BLaER1 (cell line): Measurements from ENCODE around the gene RACK1.
"Not testable (repeated sequence)": the region's sequence is repeated elsewhere in the genome, so short reads cannot be mapped to it uniquely, and the experiment has no call there.

Experiments used
- H3K27ac ChIP-seq: shearing (Covaris generic); formaldehyde crosslinking; 2 replicates; pipeline ENCODE4 v1.8.1; 2022
- H3K27me3 ChIP-seq: shearing (Covaris generic); formaldehyde crosslinking; 2 replicates; pipeline ENCODE4 v1.8.1; 2022
- H3K36me3 ChIP-seq: shearing (Covaris generic); formaldehyde crosslinking; 2 replicates; pipeline ENCODE4 v1.8.1; 2022
- H3K4me1 ChIP-seq: shearing (Covaris generic); formaldehyde crosslinking; 2 replicates; pipeline ENCODE4 v1.8.1; 2022
- H3K4me2 ChIP-seq: shearing (Covaris generic); formaldehyde crosslinking; 2 replicates; pipeline ENCODE4 v1.8.1; 2022
- H3K4me3 ChIP-seq: shearing (Covaris generic); formaldehyde crosslinking; 2 replicates; pipeline ENCODE4 v1.8.1; 2022
- H3K9ac ChIP-seq: shearing (Covaris generic); formaldehyde crosslinking; 2 replicates; pipeline ENCODE4 v1.8.1; 2022
- H3K9me3 ChIP-seq: shearing (Covaris generic); formaldehyde crosslinking; 2 replicates; pipeline ENCODE4 v1.8.1; 2022
- H4K20me1 ChIP-seq: shearing (Covaris generic); formaldehyde crosslinking; 2 replicates; pipeline ENCODE4 v1.8.1; 2022
- Cebpa-rat ChIP-seq: shearing (Covaris generic); IDR thresholded peaks from 2 replicates; pipeline ENCODE4 v1.8.1; 2022

The RACK1 gene

GRCh38 chr5:181217111-181217802, 26.4 kb downstream of the RACK1 start:
- peak overlapping the region; percentile 94 for H3K4me2 ChIP-seq
- no peaks in the 10 kb centered on the region for H4K20me1 ChIP-seq
- no peak for TF ChIP-seq Cebpa-rat
- no peak overlapping the region for H3K27ac ChIP-seq
- H3K9me3 ChIP-seq: no peaks in the 10 kb centered on the region
- peaks cover 37% of the 10 kb centered on the region for H3K4me1 ChIP-seq
- peak overlapping the region; percentile 72 for H3K9ac ChIP-seq
- no peaks in the 10 kb centered on the region for H3K36me3 ChIP-seq
- peak overlapping the region; percentile 71 for H3K4me3 ChIP-seq
- H3K27me3 ChIP-seq: peaks cover 23% of the 10 kb centered on the region

- no peaks in the 10 kb centered on the region for H4K20me1 ChIP-seq
- H3K9me3 ChIP-seq: no peaks in the 10 kb centered on the region
- H3K4me2 ChIP-seq: peak overlapping the region; percentile 94
- H3K4me1 ChIP-seq: peaks cover 29% of the 10 kb centered on the region
- peak overlapping the region; percentile 71 for H3K4me3 ChIP-seq
- no peak for TF ChIP-seq Cebpa-rat
- H3K9ac ChIP-seq: peak overlapping the region; percentile 32; the same call in 1 of the 2 replicates
- H3K36me3 ChIP-seq: no peaks in the 10 kb centered on the region
- H3K27ac ChIP-seq: no peak overlapping the region
- peaks cover 23% of the 10 kb centered on the region for H3K27me3 ChIP-seq
Measured at GRCh38 chr5:181215997-181216989, 27.4 kb downstream of the RACK1 start.

- not testable (repeated sequence) for H3K4me2 ChIP-seq, H3K9ac ChIP-seq, H4K20me1 ChIP-seq
Measured at GRCh38 chr5:181214249-181214648, 29.5 kb downstream of the RACK1 start.

GRCh38 chr5:181212934-181213333, 30.8 kb downstream of the RACK1 start:
- Histone ChIP-seq H3K9ac (no peak overlapping the region), H3K27ac (no peak overlapping the region), H3K4me1 (peaks cover 28% of the 10 kb centered on the region), H3K36me3 (no peaks in the 10 kb centered on the region), H4K20me1 (no peaks in the 10 kb centered on the region), H3K27me3 (peaks cover 22% of the 10 kb centered on the region), H3K9me3 (no peaks in the 10 kb centered on the region), H3K4me3 (no peak overlapping the region), H3K4me2 (no peak overlapping the region)
- no peak for TF ChIP-seq Cebpa-rat

More at GRCh38 chr5:181214249-181214648, 29.5 kb downstream of the RACK1 start:
- H3K4me3 ChIP-seq, H3K9me3 ChIP-seq, H3K27ac ChIP-seq, H3K36me3 ChIP-seq: not testable (repeated sequence)
- peaks cover 36% of the 10 kb centered on the region for H3K4me1 ChIP-seq
- H3K27me3 ChIP-seq: peaks cover 23% of the 10 kb centered on the region

- Histone ChIP-seq H3K4me1 (peaks cover 20% of the 10 kb centered on the region), H3K27me3 (peaks cover 21% of the 10 kb centered on the region), H3K4me3 (no peak overlapping the region), H3K4me2 (no peak overlapping the region), H3K27ac (no peak overlapping the region), H3K9me3 (no peaks in the 10 kb centered on the region), H4K20me1 (no peaks in the 10 kb centered on the region), H3K9ac (no peak overlapping the region), H3K36me3 (no peaks in the 10 kb centered on the region)
- TF ChIP-seq Cebpa-rat: no peak
Measured at GRCh38 chr5:181212080-181212479, 31.6 kb downstream of the RACK1 start.

GRCh38 chr5:181211208-181211607, 32.5 kb downstream of the RACK1 start:
- Histone ChIP-seq H3K9me3 (no peaks in the 10 kb centered on the region), H3K36me3 (no peaks in the 10 kb centered on the region), H4K20me1 (peaks cover 3% of the 10 kb centered on the region), H3K9ac (no peak overlapping the region), H3K4me2 (no peak overlapping the region), H3K27ac (no peak overlapping the region), H3K4me1 (peaks cover 17% of the 10 kb centered on the region), H3K27me3 (peaks cover 22% of the 10 kb centered on the region), H3K4me3 (no peak overlapping the region)
- no peak for TF ChIP-seq Cebpa-rat

- H3K9ac ChIP-seq, H3K4me2 ChIP-seq, H3K27ac ChIP-seq: not testable (repeated sequence)
Measured at GRCh38 chr5:181210698-181211097, 33.0 kb downstream of the RACK1 start.

GRCh38 chr5:181210148-181210547, 33.6 kb downstream of the RACK1 start:
- H3K4me1 ChIP-seq: peaks cover 23% of the 10 kb centered on the region
- H3K4me3 ChIP-seq, H3K4me2 ChIP-seq, H3K9me3 ChIP-seq, H3K27ac ChIP-seq, H3K9ac ChIP-seq, H3K36me3 ChIP-seq: not testable (repeated sequence)
- H3K27me3 ChIP-seq: peaks cover 27% of the 10 kb centered on the region
- H4K20me1 ChIP-seq: peaks cover 13% of the 10 kb centered on the region

More at GRCh38 chr5:181210698-181211097, 33.0 kb downstream of the RACK1 start:
- Histone ChIP-seq H3K4me1 (peaks cover 18% of the 10 kb centered on the region), H3K27me3 (peaks cover 22% of the 10 kb centered on the region)
- H3K4me3 ChIP-seq, H4K20me1 ChIP-seq, H3K36me3 ChIP-seq, H3K9me3 ChIP-seq: not testable (repeated sequence)

GRCh38 chr5:181209006-181209405, 34.7 kb downstream of the RACK1 start:
- Histone ChIP-seq H3K27me3 (peaks cover 39% of the 10 kb centered on the region), H4K20me1 (peaks cover 21% of the 10 kb centered on the region), H3K4me1 (peaks cover 31% of the 10 kb centered on the region)
- not testable (repeated sequence) for H3K36me3 ChIP-seq, H3K4me3 ChIP-seq, H3K4me2 ChIP-seq, H3K27ac ChIP-seq, H3K9ac ChIP-seq, H3K9me3 ChIP-seq
- TF ChIP-seq Cebpa-rat: 0 out of 2 replicates have a peak, but pooled peaks have one; percentile 17

- Histone ChIP-seq H3K27me3 (peaks cover 50% of the 10 kb centered on the region), H3K27ac (no peak overlapping the region), H3K4me2 (peak overlapping the region; percentile 99; the same call in 1 of the 2 replicates), H3K4me3 (peak overlapping the region; percentile 78), H3K9me3 (no peaks in the 10 kb centered on the region), H3K36me3 (no peaks in the 10 kb centered on the region), H3K9ac (no peak overlapping the region), H4K20me1 (peaks cover 29% of the 10 kb centered on the region), H3K4me1 (peaks cover 31% of the 10 kb centered on the region)
- TF ChIP-seq Cebpa-rat: no peak
Measured at GRCh38 chr5:181207960-181208253, 35.8 kb downstream of the RACK1 start.
